CD4-positive, alpha-beta T cell (primary cell): ENCODE measurements around the gene ELP5. TPM values are rescaled to one million over a fixed set of nuclear protein-coding genes. Genes with fewer than 3 reads are reported as not detected.

Experiments
- ATAC-seq: fragments of 200-7000 bp; cut with Tn5 transposase; one replicate; pipeline ENCODE4 v1.10.0; 2022; ENCODE audit warnings: mild to moderate bottlenecking; ENCODE audit not compliant: poor library complexity
- CTCF ChIA-PET: fragments of 350-600 bp; sonication (Branson Sonifier 250); formaldehyde crosslinking; loops from one replicate; lab custom pipeline; 2021; ENCODE audit warnings: antibody characterized with exemption, inconsistent platforms; lab: Charles Lee
- POLR2A ChIA-PET: fragments of 350-600 bp; sonication (Branson Sonifier 250); formaldehyde crosslinking; loops from one replicate; lab custom pipeline; 2021; ENCODE audit warnings: antibody characterized with exemption, inconsistent platforms; lab: Charles Lee
- DNase-seq, 14 experiments: peaks; one replicate each; pipeline ENCODE4 v3.0.0-alpha.2; 2013 to 2020; ENCODE audit warnings: mixed read lengths in 2 of 14
- H3K27ac ChIP-seq, 2 donors: one replicate each; pipeline versions ENCODE4 v1.5.1 to v1.7.0; 2013; ENCODE audit warnings: low read length in 2 of 2, low read depth in 1 of 2, mild to moderate bottlenecking in 1 of 2
- H3K27me3 ChIP-seq, 2 experiments: 1 replicate in 1 of 2; 2 replicates in 1 of 2; pipeline versions ENCODE4 v1.6.1 to v1.7.0; 2013; ENCODE audit warnings: low read length in 2 of 2, control low read depth in 1 of 2, mild to moderate bottlenecking in 1 of 2, moderate library complexity in 1 of 2; ENCODE audit not compliant: insufficient read depth in 2 of 2, control insufficient read depth in 1 of 2
- H3K36me3 ChIP-seq: one replicate; pipeline ENCODE4 v1.6.1; 2013; ENCODE audit warnings: low read length, control low read depth; ENCODE audit not compliant: insufficient read depth
- H3K4me1 ChIP-seq: one replicate; pipeline ENCODE4 v1.6.1; 2013; ENCODE audit warnings: low read length, control low read depth; ENCODE audit not compliant: insufficient read depth
- H3K4me3 ChIP-seq: one replicate; pipeline ENCODE4 v1.5.1; 2013; ENCODE audit warnings: mild to moderate bottlenecking, low read length, moderate library complexity
- H3K9me3 ChIP-seq, 2 experiments: 1 replicate in 1 of 2; 2 replicates in 1 of 2; pipeline versions ENCODE4 v1.6.1 to v1.7.0; 2013; ENCODE audit warnings: low read length in 2 of 2, mild to moderate bottlenecking in 2 of 2, control low read depth in 1 of 2, moderate library complexity in 1 of 2; ENCODE audit not compliant: control insufficient read depth in 1 of 2, insufficient read depth in 1 of 2
- H3K27ac Mint-ChIP-seq: one replicate; pipeline ENCODE4 v1.8.0; 2020; ENCODE audit warnings: mixed read lengths
- H3K27me3 Mint-ChIP-seq: one replicate; pipeline ENCODE4 v1.8.0; 2021; ENCODE audit warnings: mixed read lengths
- H3K36me3 Mint-ChIP-seq: one replicate; pipeline ENCODE4 v1.8.0; 2021; ENCODE audit warnings: low read depth, mixed read lengths
- H3K4me1 Mint-ChIP-seq: one replicate; pipeline ENCODE4 v1.8.0; 2021; ENCODE audit warnings: low read depth, mixed read lengths
- H3K4me3 Mint-ChIP-seq: one replicate; pipeline ENCODE4 v1.8.0; 2020; ENCODE audit warnings: mild to moderate bottlenecking, mixed read lengths
- H3K9me3 Mint-ChIP-seq: one replicate; pipeline ENCODE4 v1.8.0; 2020; ENCODE audit warnings: mixed read lengths
- intact Hi-C, 2 experiments: fragments of 100-400 bp; cut with DNase I in 1 of 2; cut with micrococcal nuclease in 1 of 2; formaldehyde crosslinking; loops; one replicate each; pipeline versions ENCODE4 v1.15.1 to v1.9.0; 2023 to 2025; cut with DNase I, micrococcal nuclease
- polyA plus RNA-seq, 2 donors: library from polyadenylated mRNA; unstranded; fragments of 120-200 nt; gene quantifications; one replicate each; pipeline ENCODE4 v1.2.1, GENCODE V29; 2013
- total RNA-seq, 174 experiments: library from RNA in 2 of 174; stranded (reverse) in 2 of 174; gene quantifications; one replicate each; pipeline ENCODE4 v1.2.3 and lab custom pipeline; 2021 to 2026
- TF ChIP-seq, protein P1 (sequence below): fragments of 200-600 bp; IDR thresholded peaks from one replicate; pipeline ENCODE4 v1.8.0; 2022; ENCODE audit warnings: antibody characterized with exemption, mild to moderate bottlenecking

The ELP5 gene, protein sequence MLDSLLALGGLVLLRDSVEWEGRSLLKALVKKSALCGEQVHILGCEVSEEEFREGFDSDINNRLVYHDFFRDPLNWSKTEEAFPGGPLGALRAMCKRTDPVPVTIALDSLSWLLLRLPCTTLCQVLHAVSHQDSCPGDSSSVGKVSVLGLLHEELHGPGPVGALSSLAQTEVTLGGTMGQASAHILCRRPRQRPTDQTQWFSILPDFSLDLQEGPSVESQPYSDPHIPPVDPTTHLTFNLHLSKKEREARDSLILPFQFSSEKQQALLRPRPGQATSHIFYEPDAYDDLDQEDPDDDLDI
- 10 to 100 TPM; 20.1 to 21.3 TPM for total RNA-seq
- 26.4 TPM for polyA plus RNA-seq (2013, experiment 1 of 2)
- polyA plus RNA-seq (2013, experiment 2 of 2): 20.7 TPM
- 18.7 to 75.2 (median 27.4) reads per million in 172 experiments for total RNA-seq (lab: John Stamatoyannopoulos, UW)

DNA sequence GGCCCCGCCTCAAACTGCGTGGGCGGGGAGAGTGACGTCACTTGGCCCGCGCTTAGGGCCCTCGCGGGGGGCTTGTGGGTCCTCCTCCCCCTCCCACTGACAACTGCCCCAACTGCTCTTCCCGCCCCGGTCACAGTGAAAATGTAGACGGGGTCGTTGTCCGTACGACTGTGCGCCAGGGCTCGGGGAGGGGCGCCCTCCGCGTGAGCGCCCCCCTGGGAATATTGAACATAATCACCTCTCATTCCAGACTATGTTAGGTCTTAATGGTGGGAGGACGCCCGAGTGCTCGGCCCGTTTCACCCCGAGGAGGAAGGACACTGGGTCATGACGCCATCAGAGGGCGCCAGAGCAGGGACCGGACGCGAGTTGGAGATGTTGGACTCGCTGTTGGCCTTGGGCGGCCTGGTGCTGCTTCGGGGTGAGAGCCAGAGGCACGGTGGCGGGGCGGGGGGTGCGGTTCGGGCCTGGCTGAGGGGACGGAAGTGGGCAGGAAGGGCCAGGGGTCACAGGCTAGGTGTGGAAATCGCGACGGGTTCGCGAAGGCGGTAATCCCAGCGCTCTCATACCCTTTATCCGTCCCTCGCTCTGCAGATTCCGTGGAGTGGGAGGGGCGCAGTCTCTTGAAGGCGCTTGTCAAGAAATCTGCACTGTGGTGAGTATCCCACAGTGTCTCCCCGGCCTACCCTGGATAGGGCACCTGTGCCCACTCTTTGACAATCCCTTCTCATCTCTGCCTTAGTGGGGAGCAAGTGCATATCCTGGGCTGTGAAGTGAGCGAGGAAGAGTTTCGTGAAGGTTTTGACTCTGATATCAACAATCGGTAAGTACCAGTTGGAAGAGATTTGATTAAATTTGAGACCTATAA is at the start of gene ELP5:
ELP5 (plus strand) TSS at position 40 of the 868 bp plus-strand sequence; CDS start at position 376, 336 bp downstream.
- POLR2A ChIA-PET: interaction anchor here (0.6 to 3.4 kb wide), 6 partner anchors 12 to 332 kb away, joined by 3 to 54 read pairs (median 5); partner anchors contain the start of genes ACADVL, DLG4, DVL2 and GABARAP

GRCh38 chr17:7203391-7203790 is 48.6 kb upstream of the ELP5 start:
- ChIA-PET CTCF (no interaction called here), POLR2A (no interaction called here)
- Mint-ChIP-seq H3K36me3 (peaks cover 15% of the 10 kb centered on the region), H3K27ac (peak overlapping the region; percentile 87), H3K4me1 (peaks cover 35% of the 10 kb centered on the region), H3K4me3 (no peak overlapping the region), H3K9me3 (no peaks in the 10 kb centered on the region), H3K27me3 (no peaks in the 10 kb centered on the region)
- ATAC-seq: no peak
- no peak overlapping the region for H3K4me3 ChIP-seq
- no peaks in the 10 kb centered on the region for H3K9me3 ChIP-seq
- peak in 1 of 14 experiments; percentile 43 for DNase-seq
- no peaks in the 10 kb centered on the region for H3K27me3 ChIP-seq
- H3K36me3 ChIP-seq: peaks cover 2% of the 10 kb centered on the region
- H3K4me1 ChIP-seq: peaks cover 31% of the 10 kb centered on the region
- TF ChIP-seq, protein P1, sequence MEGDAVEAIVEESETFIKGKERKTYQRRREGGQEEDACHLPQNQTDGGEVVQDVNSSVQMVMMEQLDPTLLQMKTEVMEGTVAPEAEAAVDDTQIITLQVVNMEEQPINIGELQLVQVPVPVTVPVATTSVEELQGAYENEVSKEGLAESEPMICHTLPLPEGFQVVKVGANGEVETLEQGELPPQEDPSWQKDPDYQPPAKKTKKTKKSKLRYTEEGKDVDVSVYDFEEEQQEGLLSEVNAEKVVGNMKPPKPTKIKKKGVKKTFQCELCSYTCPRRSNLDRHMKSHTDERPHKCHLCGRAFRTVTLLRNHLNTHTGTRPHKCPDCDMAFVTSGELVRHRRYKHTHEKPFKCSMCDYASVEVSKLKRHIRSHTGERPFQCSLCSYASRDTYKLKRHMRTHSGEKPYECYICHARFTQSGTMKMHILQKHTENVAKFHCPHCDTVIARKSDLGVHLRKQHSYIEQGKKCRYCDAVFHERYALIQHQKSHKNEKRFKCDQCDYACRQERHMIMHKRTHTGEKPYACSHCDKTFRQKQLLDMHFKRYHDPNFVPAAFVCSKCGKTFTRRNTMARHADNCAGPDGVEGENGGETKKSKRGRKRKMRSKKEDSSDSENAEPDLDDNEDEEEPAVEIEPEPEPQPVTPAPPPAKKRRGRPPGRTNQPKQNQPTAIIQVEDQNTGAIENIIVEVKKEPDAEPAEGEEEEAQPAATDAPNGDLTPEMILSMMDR: no peak
- peak overlapping the region in 1 of 2 donors; percentile 86 for H3K27ac ChIP-seq
- intact Hi-C loops: no loop called here

More for the DNA sequence above, at the start of gene ELP5:
- no peaks in the 10 kb centered on the region for H3K27me3 Mint-ChIP-seq
- no peaks in the 10 kb centered on the region for H3K9me3 Mint-ChIP-seq
- H3K36me3 Mint-ChIP-seq: peaks cover 54% of the 10 kb centered on the region
- ATAC-seq (peak; percentile 39), DNase-seq (peak; percentile 64 to 99 (median 80))
- no peaks in the 10 kb centered on the region for H3K27me3 ChIP-seq
- H3K27ac Mint-ChIP-seq: peak within 1 kb of the TSS; percentile 100
- H3K36me3 ChIP-seq: peaks cover 25% of the 10 kb centered on the region
- peaks cover 36% of the 10 kb centered on the region for H3K4me1 ChIP-seq
- H3K4me3 Mint-ChIP-seq: peak within 1 kb of the TSS; percentile 94
- CTCF ChIA-PET: interaction anchor here (1.4 to 1.7 kb wide), 3 partner anchors 10 to 38 kb away, joined by 3 to 4 read pairs (median 4); partner anchors contain the start of gene GABARAP
- H3K9me3 ChIP-seq: no peaks in the 10 kb centered on the region
- TF ChIP-seq, protein P1: peak; percentile 28
- peak within 1 kb of the TSS; percentile 71 for H3K4me3 ChIP-seq
- intact Hi-C loops: loop anchor here (1.0 to 5.0 kb wide), 8 partner anchors 10 to 434 kb away; partner anchors contain the start of genes EIF5A (in 2 of the 2), ACADVL (in 1 of the 2), DLG4 (in 1 of the 2) and FGF11 (in 1 of the 2)
- H3K4me1 Mint-ChIP-seq: peaks cover 45% of the 10 kb centered on the region
- H3K27ac ChIP-seq: peak within 1 kb of the TSS; percentile 99

- H3K36me3 ChIP-seq: peaks cover 2% of the 10 kb centered on the region
- peaks cover 31% of the 10 kb centered on the region for H3K4me1 ChIP-seq
- ChIA-PET CTCF (interaction anchor here (0.6 to 2.6 kb wide), 4 partner anchors 10 to 153 kb away, joined by 3 to 13 read pairs (median 4); no protein-coding TSS in a partner anchor), POLR2A (interaction anchor here (0.8 kb wide), 1 partner anchor 30 kb away, joined by 4 read pairs; the partner anchor contains the start of gene DVL2)
- intact Hi-C loops: no loop called here
- ATAC-seq (no peak), DNase-seq (peak in 2 of 14 experiments; percentile 12 to 70)
- Mint-ChIP-seq H3K27me3 (no peaks in the 10 kb centered on the region), H3K4me3 (peak overlapping the region; percentile 83), H3K4me1 (peaks cover 35% of the 10 kb centered on the region), H3K27ac (peak overlapping the region; percentile 87), H3K9me3 (no peaks in the 10 kb centered on the region), H3K36me3 (peaks cover 15% of the 10 kb centered on the region)
- no peaks in the 10 kb centered on the region for H3K9me3 ChIP-seq
- peak overlapping the region; percentile 66 for H3K4me3 ChIP-seq
- TF ChIP-seq, protein P1: no peak
- peak overlapping the region; percentile 86 to 95 for H3K27ac ChIP-seq
- H3K27me3 ChIP-seq: no peaks in the 10 kb centered on the region
Measured at GRCh38 chr17:7204336-7204735, 47.7 kb upstream of the ELP5 start.
